Stimulated activated CD8-positive, alpha-beta memory T cell treated with anti-CD3 and anti-CD28 coated beads, Interleukin-4, amount 100 ng/mL, for 48 hours (primary cell): ENCODE data around the gene RGS9.
"Not testable (repeated sequence)": the region's sequence is repeated elsewhere in the genome, so short reads cannot be mapped to it uniquely, and the experiment has no call there.

Source experiments
- DNase-seq: peaks from one replicate; pipeline ENCODE4 v3.0.0-alpha.2; 2020

RGS9 gene

DNA sequence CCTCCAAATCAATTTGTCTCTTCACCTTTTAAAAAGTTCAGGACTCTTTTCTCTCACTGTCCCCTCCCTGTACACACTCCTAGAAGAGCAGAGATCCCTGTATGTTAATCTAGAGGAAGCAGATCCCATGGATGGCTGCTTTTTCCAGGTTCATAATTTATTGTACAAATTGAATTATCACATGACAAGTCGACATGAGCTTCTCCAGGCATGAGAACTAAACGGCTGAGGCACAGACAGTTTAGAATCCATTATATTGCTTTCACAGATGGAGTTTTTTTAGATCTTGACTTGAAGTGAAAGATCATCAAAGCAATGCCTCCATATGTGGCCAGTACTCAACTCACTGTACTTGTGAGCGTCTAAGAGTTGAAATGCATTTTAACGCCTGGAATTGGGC lies 47.9 kb downstream of the RGS9 start:
- DNase-seq, result no peak

DNA sequence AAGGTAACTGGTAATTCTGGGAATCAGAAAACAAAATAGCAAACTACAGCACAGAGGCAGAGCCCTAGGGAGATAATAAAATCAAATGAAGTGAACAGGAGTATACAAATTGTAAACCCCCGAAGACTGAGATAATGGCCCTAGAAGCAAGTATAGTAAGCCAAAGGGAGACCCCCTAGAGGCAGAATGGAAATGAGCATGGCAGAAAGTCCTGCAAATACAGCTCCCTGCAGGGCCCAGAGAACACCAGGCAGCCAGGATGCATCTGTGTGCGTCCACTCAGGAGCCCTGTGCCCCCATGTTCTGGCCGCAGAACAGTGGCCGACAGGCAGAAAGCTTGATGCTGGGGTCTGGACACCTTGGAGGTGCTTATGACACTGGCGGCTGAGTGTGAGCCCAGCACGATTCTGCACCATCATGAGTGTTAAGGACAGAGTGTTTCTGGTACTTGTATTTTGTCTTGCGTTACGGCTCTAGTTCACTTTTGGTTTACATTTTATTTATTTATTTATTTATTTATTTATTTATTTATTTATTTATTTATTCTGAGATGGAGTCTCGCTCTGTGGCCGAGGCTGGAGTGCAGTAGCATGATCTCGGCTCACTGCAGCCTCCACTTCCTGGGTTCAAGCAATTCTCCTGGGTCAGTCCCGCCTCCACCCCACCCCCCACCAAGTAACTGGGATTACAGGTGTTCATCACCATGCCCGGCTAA lies 48.7 kb downstream of the RGS9 start:
- DNase-seq, result no peak

- no peak for DNase-seq
Measured at GRCh38 chr17:65190467-65191097, 53.4 kb downstream of the RGS9 start.

GRCh38 chr17:65191811-65192740 lies 54.9 kb downstream of the RGS9 start:
- no peak for DNase-seq

DNA sequence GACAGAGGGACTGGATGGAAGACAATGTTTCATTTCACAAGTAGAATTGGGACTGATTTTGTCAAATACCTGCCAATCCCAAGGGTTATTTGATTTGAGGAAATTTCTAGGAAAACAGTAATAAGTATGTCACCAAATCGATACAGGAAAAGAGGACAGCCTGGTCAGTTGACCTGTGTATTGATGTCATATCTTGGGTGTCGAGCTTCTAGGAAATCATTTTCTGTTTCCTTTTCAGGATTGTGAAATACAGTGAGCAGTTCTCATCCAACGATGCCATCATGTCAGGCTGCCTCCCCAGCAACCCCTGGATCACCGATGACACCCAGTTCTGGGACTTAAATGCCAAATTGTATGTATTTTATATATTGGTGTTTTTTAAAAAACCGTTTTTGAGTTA lies 56.1 kb downstream of the RGS9 start:
- no peak for DNase-seq

DNA sequence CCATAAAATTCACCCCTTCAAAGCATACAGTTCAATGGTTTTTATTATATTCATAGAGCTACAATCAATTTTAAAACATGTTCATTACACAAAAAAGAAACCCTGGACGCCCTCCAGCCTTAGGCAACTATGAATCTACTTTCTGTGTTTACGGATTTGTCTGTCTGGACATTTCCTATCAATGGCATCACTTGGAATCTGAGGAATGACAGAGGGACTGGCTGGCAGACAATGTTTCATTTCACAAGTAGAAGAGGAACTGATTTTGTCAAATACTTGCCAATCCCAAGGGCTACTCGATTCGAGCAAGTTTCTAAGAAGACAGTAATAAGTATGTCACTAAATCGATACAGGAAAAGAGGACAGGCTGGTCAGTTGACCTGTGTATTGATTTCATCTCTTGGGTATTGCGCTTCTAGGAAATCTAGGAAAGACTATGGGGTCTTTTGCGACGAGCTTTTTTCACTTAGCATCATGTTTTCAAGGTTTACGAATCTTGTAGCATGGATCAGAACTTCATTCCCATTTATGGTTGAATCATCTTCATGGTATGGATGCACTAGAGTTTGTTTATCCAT lies 56.6 kb downstream of the RGS9 start:
- no peak for DNase-seq

DNA sequence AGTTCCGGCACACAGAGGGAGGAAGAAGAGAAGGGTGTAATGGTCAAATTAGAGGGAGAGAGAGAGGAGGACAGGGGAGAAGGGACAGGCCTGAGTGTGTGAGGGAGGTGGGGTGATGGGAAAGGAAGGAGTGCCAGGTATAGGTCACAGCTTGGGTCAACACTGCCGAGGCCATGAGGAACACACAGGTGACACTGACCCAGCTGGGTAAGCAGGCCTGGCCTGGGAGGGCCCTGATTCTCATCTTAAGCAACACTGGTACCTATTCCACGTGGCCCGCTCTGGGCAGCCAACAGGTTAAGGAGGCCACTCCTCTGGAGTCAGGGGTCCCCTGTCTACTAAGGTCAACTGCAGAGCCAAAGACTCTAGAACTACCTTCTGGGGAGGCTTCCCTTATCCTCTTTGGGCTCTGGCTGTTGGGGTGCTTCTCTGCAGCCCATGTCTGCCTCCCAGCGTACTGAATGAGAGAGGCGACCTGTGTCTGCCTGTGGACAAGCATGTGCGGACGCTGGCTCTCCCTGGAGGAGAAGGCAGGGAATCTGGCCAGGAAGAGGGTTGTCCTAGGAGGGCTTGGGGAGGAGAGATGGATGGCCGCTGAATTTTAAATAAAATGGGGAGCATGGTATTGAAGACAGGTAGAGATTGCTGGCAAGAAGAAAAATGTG lies 57.6 kb downstream of the RGS9 start:
- DNase-seq, result no peak

DNA sequence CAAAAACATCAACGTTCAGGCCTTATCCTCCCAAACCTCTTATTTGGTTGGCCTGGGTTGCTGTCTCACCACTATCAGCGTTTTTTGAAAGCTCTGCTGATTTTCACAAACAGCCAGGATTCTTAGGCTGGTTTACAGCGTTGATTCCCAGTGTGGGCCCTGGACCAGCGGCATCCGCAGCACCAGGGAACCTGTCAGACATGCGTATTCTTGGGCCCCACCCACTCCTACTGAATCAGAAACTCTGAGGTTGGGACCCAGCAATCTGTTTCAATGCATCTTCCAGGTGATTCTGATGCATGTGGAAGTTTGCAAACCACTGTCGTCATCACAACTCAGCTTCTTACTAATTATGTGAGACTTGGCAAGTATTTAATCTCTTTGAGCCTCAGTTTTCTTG lies 58.5 kb downstream of the RGS9 start:
- DNase-seq, result no peak

GRCh38 chr17:65196617-65197016 lies 59.4 kb downstream of the RGS9 start:
- DNase-seq, result no peak

DNA sequence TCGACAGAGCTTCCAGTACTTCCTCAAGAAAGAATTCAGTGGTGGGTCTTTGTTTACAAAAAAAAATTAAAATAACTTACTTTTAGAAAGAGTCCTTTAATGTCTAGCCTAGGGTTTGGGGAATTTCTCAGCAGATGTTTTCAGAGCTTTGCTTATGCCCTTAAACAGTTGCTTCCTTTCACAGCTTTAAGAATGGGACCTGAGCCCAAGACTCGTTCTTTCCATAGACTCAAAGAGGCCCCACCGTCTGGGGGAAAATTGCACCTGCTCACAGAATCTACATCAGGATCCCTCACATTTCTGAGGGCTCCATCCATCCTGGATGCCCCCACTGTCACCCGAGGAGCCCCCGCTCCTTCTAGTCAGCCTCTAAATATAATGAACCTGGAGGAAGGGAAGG lies 60.0 kb downstream of the RGS9 start:
- DNase-seq, result no peak

GRCh38 chr17:65198653-65199382 lies 61.6 kb downstream of the RGS9 start:
- DNase-seq, result no peak

DNA sequence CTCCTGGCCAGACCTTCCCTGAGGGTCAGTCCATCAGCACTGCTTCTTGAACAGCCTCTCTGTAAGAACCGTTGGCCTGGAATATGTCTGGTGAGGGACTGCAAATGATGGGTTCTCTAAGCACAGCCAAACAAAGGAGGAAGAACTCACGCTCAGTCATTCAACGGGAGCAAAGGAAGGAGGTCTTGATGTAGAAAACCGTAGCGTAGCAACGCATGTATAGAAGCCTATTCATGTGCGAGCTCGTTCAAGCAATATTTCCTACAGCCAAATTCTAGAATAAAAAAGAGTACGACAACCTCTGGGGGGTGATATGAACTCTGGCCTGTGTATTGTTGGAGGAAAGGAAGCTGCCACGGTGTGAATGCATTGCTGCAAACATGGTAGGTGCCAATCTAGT lies 64.2 kb downstream of the RGS9 start:
- no peak for DNase-seq

DNA sequence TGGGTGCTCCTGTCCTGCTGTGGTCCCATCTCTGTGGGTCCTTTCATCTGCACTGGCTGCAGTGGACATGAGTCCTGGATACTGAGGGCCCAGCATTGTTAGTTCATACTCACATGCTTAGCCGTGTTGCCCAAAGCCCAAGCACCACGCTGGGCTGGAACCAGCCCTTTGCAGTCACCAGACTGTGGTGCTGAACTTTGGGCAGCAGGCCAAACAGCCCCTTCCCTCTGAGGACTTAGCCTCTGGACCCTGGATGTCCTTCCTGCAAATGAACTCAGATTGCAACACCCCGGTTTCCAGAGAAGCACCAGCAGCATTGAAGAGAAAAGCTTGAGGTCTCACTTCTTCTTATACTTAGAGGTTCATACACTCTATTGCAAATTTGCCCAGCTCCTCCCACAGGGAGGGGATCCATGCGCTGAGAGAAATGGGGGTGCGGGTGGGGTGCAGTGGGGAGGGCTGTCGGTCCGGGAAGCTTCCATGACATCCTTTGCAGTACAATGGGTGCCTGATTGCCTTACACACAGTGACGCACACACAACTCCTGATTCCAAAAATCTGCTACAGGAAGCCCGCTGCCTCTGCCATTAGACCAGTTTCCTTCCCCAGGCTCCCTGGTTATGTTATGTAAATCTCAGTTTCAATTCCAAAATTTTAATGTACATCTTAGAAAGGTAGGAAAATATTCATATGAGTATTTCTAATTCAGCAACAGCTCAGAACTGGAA lies 65.8 kb downstream of the RGS9 start:
- no peak for DNase-seq

- DNase-seq, result no peak
Measured at GRCh38 chr17:65204001-65204400, 66.8 kb downstream of the RGS9 start.

- DNase-seq, result no peak
Measured at GRCh38 chr17:65205655-65206054, 68.5 kb downstream of the RGS9 start.

GRCh38 chr17:65207448-65207847 lies 70.3 kb downstream of the RGS9 start:
- DNase-seq, result not testable (repeated sequence)

DNA sequence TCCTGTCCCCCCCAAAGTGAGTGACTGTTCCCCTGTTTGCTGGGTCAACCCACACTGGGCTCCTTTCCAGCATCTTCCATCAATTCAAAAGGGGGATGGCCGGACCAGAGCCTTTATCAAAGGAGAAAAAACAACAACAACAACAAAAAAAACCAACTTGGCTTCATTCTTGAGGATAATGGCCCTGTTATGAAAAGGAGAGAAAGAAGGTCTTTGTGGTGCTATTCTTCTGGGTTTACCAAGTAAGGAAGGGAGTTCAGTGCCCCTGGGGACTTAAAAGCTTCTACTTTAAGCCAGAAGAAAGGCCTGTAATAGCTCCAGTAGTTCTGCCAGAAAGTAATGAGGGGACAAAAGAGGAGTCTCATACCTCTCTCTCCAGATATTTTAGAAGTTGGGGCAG lies 71.5 kb downstream of the RGS9 start:
- no peak for DNase-seq

DNA sequence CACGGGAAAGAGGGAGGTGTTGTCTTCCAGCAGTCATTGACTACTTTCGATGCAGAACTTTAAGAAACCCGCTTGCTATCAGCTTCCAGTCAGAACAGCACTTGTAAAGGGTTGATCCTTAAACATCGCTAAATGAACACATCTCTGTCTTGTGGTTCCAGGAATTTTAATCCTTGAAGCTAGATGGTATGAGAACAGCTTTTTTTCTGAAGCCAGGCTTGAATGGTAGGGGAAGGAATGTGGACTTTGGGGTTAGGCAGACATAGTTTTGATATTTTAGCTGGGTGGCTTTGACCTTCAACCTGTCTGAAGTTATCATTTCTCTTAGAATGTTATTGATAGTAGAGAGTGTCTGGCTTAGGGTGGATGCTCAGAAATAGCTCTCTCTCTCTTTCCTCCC lies 81.1 kb downstream of the RGS9 start:
- DNase-seq, result no peak

DNA sequence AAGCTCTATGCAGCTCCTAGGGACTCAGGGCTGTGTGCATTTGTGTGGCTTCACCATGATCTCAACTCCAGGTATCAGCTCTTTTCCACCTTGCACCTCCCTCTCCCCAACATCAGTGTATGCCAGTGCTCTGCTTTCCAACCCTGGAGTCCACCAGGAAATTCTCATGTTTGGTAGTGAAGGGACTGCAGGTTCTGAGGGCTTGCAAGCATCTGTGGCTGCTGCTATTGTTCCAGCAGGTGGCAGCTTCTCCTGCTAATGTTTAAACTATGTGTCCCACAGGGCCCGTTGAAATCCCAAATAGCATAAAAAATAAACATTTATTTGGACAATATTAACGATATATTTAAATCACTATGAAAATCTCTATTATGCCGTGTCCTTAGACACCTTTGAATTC lies 82.0 kb downstream of the RGS9 start:
- no peak for DNase-seq

GRCh38 chr17:65219707-65220106 lies 82.5 kb downstream of the RGS9 start:
- no peak for DNase-seq

GRCh38 chr17:65220732-65221131 lies 83.6 kb downstream of the RGS9 start:
- no peak for DNase-seq
